Transverse colon (tissue), 4 donors: Measurements from ENCODE around the gene S1PR1. TPM values are rescaled to one million over a fixed set of nuclear protein-coding genes. Genes with fewer than 3 reads are reported as not detected.

Source experiments
- DNase-seq: peaks from one replicate; pipeline ENCODE4 v3.0.0-alpha.2; 2019
- H3K27ac ChIP-seq, 4 donors: fragments of 200-600 bp; sonication (generic); 2 replicates each; pipeline ENCODE4 v1.5.1; 2016 to 2018; ENCODE audit warnings: inconsistent platforms in 4 of 4
- H3K27me3 ChIP-seq: fragments of 200-600 bp; sonication (generic); 2 replicates; pipeline ENCODE4 v1.5.1; 2017; ENCODE audit warnings: inconsistent platforms
- H3K36me3 ChIP-seq, 4 donors: fragments of 200-600 bp; sonication (generic); 2 replicates each; pipeline ENCODE4 v1.5.1; 2017 to 2019; ENCODE audit warnings: inconsistent platforms in 4 of 4
- H3K4me1 ChIP-seq, 4 donors: fragments of 200-600 bp; sonication (generic); 2 replicates each; pipeline ENCODE4 v1.5.1; 2017 to 2020; ENCODE audit warnings: inconsistent platforms in 4 of 4
- H3K4me3 ChIP-seq, 4 donors: fragments of 200-600 bp; sonication (generic); 1 replicate in 1 of 4; 2 replicates in 3 of 4; pipeline versions ENCODE4 v1.5.1 to v1.6.1; 2017 to 2019; ENCODE audit warnings: inconsistent platforms in 4 of 4
- H3K9me3 ChIP-seq, 2 donors: fragments of 200-600 bp; sonication (generic); 2 replicates each; pipeline ENCODE4 v1.5.1; 2017 to 2019; ENCODE audit warnings: inconsistent platforms in 2 of 2
- EP300 ChIP-seq: sonication (generic); formaldehyde crosslinking; IDR thresholded peaks from one replicate; pipeline ENCODE4 v1.6.1; 2017; ENCODE audit warnings: antibody characterized with exemption, low read depth
- POLR2A ChIP-seq: fragments of 450-650 bp; IDR thresholded peaks from one replicate; pipeline ENCODE4 v1.6.1; 2016; ENCODE audit warnings: antibody characterized with exemption, mild to moderate bottlenecking, moderate library complexity
- POLR2AphosphoS5 ChIP-seq, 3 donors: sonication (generic); formaldehyde crosslinking; IDR thresholded peaks; one replicate each; pipeline ENCODE4 v1.6.1; 2016; ENCODE audit warnings: antibody characterized with exemption in 3 of 3
- WGBS, 2 donors: methylation state at CpG; one replicate each; pipeline ENCODE4 v1.1.5; 2018; ENCODE audit warnings: low coverage in 1 of 2; 5-methylcytosine and 5-hydroxymethylcytosine counted together
- in situ Hi-C, 4 donors: fragments of 200-750 bp; cut with MboI; loops; one replicate each; pipeline versions ENCODE4 v1.15.0 to v1.15.1; 2017; ENCODE audit warnings: low sequenced_read_pairs in 3 of 4, low pct_ligation_motif_present in 1 of 4, low pct_unique_long_range_greater_than_20kb in 1 of 4
- intact Hi-C: fragments of 100-400 bp; cut with DNase I; formaldehyde crosslinking; loops from one replicate; pipeline ENCODE4 v1.15.1; 2023; ENCODE audit warnings: low total_unique reads
- total RNA-seq, 4 donors: library from RNA; depleted of rRNA; stranded (reverse); fragments of >200 nt; gene quantifications; one replicate each; pipeline ENCODE4 v1.1.0, GENCODE V29; 2016
- TF ChIP-seq, protein P1 (sequence below), 5 experiments: fragments of 200-600 bp in 3 of 5; fragments of 450-650 bp in 2 of 5; sonication (generic) in 3 of 5; IDR thresholded peaks; 1 replicate in 2 of 5; 2 replicates in 3 of 5; pipeline ENCODE4 v1.5.1; 2016 to 2017; ENCODE audit warnings: antibody characterized with exemption in 5 of 5, inconsistent platforms in 3 of 5, mild to moderate bottlenecking in 2 of 5, moderate library complexity in 1 of 5

Gene S1PR1
- total RNA-seq, 4 donors from 2014 or later = 5.6 to 58.1 (median 10.4) TPM

GRCh38 chr1:101280942-101281654 is 44.3 kb downstream of the S1PR1 start:
- intact Hi-C loops (no loop called here), in situ Hi-C loops (loop anchor here in 3 of 4 donors (10.0 to 25.0 kb wide), 2 partner anchors 356 to 369 kb away; no protein-coding TSS in a partner anchor)
- no peaks in the 10 kb centered on the region for H3K27me3 ChIP-seq
- H3K4me1 ChIP-seq = no peaks in the 10 kb centered on the region
- no peak for DNase-seq
- TF ChIP-seq POLR2A (no peak), POLR2AphosphoS5 (IDR thresholded peaks at IDR 0.05) (no peak)
- TF ChIP-seq, protein P1, sequence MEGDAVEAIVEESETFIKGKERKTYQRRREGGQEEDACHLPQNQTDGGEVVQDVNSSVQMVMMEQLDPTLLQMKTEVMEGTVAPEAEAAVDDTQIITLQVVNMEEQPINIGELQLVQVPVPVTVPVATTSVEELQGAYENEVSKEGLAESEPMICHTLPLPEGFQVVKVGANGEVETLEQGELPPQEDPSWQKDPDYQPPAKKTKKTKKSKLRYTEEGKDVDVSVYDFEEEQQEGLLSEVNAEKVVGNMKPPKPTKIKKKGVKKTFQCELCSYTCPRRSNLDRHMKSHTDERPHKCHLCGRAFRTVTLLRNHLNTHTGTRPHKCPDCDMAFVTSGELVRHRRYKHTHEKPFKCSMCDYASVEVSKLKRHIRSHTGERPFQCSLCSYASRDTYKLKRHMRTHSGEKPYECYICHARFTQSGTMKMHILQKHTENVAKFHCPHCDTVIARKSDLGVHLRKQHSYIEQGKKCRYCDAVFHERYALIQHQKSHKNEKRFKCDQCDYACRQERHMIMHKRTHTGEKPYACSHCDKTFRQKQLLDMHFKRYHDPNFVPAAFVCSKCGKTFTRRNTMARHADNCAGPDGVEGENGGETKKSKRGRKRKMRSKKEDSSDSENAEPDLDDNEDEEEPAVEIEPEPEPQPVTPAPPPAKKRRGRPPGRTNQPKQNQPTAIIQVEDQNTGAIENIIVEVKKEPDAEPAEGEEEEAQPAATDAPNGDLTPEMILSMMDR (IDR thresholded peaks at IDR 0.05) = no peak
- H3K4me3 ChIP-seq = no peak overlapping the region
- H3K36me3 ChIP-seq = no peaks in the 10 kb centered on the region
- H3K9me3 ChIP-seq = no peaks in the 10 kb centered on the region
- H3K27ac ChIP-seq = no peak overlapping the region
- WGBS, 2 donors = 87 to 88% methylated on average over 3 to 4 of the region's 4 CpGs

- Histone ChIP-seq H3K4me3 (no peak overlapping the region), H3K36me3 (no peaks in the 10 kb centered on the region), H3K4me1 (no peaks in the 10 kb centered on the region), H3K27me3 (no peaks in the 10 kb centered on the region), H3K27ac (no peak overlapping the region), H3K9me3 (no peaks in the 10 kb centered on the region)
- intact Hi-C loops = no loop called here
- TF ChIP-seq POLR2AphosphoS5 (IDR thresholded peaks at IDR 0.05) = no peak
- no peak for TF ChIP-seq EP300
- TF ChIP-seq POLR2A = no peak
- TF ChIP-seq, protein P1 (IDR thresholded peaks at IDR 0.05) = no peak
- DNase-seq = no peak
- 94 to 100% methylated on average over 2 to 3 of the region's 3 CpGs for WGBS, 2 donors
- in situ Hi-C loops = loop anchor here in 3 of 4 donors (10.0 to 25.0 kb wide), 2 partner anchors 357 to 369 kb away; no protein-coding TSS in a partner anchor
Measured at GRCh38 chr1:101281751-101282150, 44.9 kb downstream of the S1PR1 start.

DNA sequence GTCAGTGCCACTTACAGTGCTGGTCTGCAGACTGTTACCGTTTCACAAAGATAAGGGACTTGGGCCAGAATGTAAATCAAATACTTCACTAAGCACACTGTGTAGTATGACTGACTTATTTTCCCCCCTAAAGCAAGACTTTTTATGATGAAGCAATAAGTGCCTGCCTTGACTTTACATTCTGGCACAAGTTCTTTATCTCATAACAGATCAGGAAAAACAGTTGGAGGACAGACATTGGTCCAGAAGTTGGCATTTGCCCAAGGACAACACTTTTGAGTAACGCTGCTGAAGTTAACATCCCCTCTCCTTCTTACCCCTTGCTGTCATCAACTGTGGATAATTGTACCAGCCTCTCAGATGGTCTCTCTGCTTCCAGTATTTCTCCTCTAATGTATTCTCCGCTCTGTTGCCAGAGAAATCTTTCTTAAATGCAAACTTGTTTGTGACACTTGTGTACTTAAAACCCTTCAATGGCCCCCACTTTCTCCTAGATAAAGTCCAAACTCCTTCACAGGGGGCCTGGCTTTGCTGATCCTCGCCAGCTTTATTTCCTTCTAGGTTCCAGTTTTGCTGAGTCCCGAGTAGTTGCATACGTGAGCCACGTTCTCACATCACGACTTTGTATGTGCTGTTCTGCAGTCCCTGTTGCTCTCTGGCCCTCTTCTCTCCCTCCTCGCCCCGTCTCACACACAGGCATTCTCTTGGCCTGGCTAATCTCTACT is 45.7 kb downstream of the S1PR1 start:
- no peaks in the 10 kb centered on the region for H3K4me1 ChIP-seq
- no peaks in the 10 kb centered on the region for H3K27me3 ChIP-seq
- TF ChIP-seq POLR2A (no peak), POLR2AphosphoS5 (IDR thresholded peaks at IDR 0.05) (no peak), EP300 (no peak)
- TF ChIP-seq, protein P1 (IDR thresholded peaks at IDR 0.05) = no peak
- intact Hi-C loops (no loop called here), in situ Hi-C loops (loop anchor here in 3 of 4 donors (10.0 to 25.0 kb wide), 2 partner anchors 358 to 370 kb away; no protein-coding TSS in a partner anchor)
- H3K36me3 ChIP-seq = no peaks in the 10 kb centered on the region
- H3K9me3 ChIP-seq = no peaks in the 10 kb centered on the region
- no peak overlapping the region for H3K4me3 ChIP-seq
- DNase-seq = no peak
- 72 to 78% methylated on average over 10 of the region's 10 CpGs for WGBS, 2 donors
- no peak overlapping the region for H3K27ac ChIP-seq

DNA sequence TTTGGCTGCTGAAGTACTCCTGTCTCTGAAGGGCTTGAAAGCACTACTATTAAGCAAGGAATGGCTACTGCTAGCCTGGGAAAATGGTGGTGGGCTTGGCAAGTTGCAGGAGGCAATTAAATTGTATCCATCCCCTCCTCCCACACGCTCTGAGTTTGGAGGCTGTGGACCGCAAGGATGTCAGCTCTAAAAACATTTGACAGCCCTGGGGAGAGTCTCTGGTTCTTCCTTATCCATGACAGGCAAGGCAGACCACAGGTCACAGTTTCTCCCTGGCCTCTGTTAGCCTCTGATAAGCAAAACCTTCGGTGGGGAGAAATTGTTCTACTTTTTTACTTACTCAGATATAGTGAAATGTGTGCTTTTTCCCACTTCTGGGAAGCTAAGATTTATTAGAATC is 46.6 kb downstream of the S1PR1 start:
- in situ Hi-C loops (loop anchor here in 3 of 4 donors (10.0 to 25.0 kb wide), 2 partner anchors 359 to 371 kb away; no protein-coding TSS in a partner anchor), intact Hi-C loops (no loop called here)
- H3K4me3 ChIP-seq = no peak overlapping the region
- no peaks in the 10 kb centered on the region for H3K36me3 ChIP-seq
- H3K9me3 ChIP-seq = no peaks in the 10 kb centered on the region
- DNase-seq = no peak
- no peak overlapping the region for H3K27ac ChIP-seq
- TF ChIP-seq EP300 (no peak), POLR2A (no peak), POLR2AphosphoS5 (IDR thresholded peaks at IDR 0.05) (no peak)
- TF ChIP-seq, protein P1 (IDR thresholded peaks at IDR 0.05) = no peak
- no peaks in the 10 kb centered on the region for H3K4me1 ChIP-seq
- H3K27me3 ChIP-seq = no peaks in the 10 kb centered on the region
- WGBS, 2 donors = 76% methylated on average over 3 of the region's 3 CpGs; no CpG with 5 or more reads in 1 of the 2 donors
